Activated effector memory CD4-positive, alpha-beta T cell treated with Interleukin-2 at 50 U/mL for 16 hours (primary cell): Measurements from ENCODE around the gene CCDC90B.
"Not testable (repeated sequence)": the region's sequence is repeated elsewhere in the genome, so short reads cannot be mapped to it uniquely, and the experiment has no call there.

Source experiments
- DNase-seq: peaks from one replicate; pipeline ENCODE4 v3.0.0-alpha.2; 2020

The CCDC90B gene, protein sequence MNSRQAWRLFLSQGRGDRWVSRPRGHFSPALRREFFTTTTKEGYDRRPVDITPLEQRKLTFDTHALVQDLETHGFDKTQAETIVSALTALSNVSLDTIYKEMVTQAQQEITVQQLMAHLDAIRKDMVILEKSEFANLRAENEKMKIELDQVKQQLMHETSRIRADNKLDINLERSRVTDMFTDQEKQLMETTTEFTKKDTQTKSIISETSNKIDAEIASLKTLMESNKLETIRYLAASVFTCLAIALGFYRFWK

DNA sequence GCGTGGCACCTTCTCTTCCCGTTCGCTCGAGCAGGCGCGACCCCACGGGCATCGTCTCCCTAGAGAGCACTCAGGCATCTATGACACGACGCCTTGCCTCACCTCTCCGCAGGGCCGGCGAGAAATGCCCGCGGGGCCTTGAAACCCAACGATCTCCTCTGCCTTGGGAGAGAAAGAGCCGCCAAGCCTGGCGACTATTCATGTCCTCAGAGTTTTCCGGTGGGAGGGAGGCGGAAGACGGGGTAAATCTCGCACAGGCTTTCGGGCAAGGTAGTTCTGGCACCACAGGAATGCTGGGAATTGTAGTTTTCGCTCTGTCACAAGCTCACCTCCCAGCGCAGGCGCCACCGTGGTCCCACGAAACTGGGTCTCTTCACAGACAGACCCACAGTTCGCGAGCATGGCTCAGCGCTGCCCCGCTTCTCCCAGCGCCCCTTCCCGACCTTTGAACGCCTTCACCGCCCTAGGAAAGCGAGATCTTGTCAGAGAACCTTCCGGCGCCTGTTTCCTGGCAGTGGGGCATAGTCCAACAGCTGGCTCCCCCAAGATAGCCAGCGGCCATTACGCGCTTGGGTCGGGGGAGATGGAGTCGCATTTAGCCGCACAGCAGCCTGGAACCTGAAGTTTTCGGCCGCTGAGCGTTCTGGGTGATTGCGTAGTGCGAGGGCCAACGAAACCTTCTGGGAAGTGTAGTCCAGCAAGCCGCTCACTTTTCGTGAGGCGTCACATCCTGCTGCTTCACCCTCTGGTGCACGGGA is at the start of gene CCDC90B:
Gene CCDC90B, minus strand, starts transcription at position 597 of the 758 bp plus-strand sequence. Its CDS starts 395 bp downstream, at position 202.
- DNase-seq, result peak; percentile 91

DNA sequence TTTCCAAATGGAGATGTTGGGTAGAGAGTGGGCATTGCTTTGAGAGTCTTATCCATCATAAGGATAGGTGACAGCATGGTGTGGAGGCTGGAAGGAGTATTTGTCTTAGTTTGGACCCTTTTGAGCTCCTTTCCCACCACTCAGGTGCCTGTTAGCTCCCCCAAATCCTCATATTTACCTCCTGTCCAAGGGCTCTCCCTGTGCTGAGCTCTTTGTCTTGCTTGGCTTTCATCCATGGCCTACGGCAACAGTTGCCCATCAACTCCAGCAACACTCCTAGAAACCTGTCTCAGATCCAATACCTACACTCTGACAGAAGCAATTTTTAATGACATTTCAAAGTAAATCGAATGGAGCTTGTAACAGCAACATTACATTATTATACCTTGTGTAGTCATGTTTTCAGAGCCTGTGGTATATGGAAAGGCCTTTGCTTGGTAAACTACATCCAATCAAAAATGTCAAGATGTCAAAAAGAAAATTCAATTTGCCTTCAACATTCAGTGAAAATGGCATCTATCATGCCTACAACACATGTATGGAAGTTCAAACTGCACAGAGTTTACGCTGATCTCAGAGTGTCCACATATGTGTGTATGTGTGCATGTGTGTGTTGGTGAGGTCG is 49.4 kb upstream of the CCDC90B start:
- DNase-seq, result no peak

DNA sequence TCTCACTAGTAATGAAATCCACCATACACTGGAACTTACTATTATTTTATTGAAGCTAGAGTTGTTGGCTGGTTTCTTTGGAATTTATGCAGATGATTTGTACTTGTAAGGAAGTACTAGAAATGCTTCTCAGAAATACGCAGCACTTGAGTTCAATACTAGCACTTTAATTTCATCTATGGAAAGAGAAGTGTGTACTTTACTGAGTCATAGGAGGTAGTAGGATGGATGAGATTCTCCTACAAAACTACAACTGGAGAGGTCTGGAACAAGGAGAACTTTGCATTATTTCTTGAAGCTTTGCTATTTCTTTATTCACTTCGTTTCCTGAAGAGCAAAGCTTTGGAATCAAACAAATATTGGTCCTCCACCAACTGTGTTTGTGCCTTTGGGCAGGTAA is 44.1 kb upstream of the CCDC90B start:
- DNase-seq, result no peak

DNA sequence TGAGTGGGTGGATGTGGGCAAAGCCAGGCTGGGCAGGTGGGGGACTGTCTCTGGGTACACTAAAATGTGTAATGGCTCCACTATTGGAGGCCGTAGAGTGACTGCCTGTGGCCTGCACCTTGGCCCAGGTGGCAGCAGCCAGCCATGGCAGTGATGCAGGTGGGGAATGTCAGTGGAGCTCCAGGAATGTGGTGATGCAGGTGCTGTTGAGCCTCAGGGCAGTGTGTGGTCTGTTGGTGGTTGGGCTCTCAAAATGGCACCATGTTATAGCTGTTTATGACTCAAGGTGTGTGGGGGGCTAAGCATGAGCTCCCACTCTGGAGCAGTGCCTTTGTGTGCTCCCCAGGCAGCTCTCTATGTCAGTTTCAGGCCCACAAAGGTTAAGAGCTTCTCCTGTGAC is 40.2 kb upstream of the CCDC90B start:
- no peak for DNase-seq

DNA sequence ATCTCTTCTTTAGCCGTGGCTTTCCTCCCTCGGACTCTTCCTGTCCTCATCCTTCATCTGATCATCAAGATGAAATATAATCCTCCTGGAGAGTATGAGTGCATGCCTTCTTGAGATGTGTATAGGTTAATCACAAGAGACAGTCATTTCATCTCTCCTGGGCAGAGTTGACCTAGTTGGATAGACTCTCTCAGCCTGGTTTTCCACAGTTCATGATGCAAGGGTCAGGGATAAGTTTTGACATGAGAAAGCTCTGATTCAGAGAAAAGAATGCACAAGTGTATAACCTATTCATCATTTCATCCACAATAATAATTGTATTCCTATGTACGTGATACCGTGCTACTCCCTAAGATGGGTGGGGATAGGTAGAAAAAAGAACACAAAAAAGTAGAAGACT is 33.2 kb upstream of the CCDC90B start:
- no peak for DNase-seq

DNA sequence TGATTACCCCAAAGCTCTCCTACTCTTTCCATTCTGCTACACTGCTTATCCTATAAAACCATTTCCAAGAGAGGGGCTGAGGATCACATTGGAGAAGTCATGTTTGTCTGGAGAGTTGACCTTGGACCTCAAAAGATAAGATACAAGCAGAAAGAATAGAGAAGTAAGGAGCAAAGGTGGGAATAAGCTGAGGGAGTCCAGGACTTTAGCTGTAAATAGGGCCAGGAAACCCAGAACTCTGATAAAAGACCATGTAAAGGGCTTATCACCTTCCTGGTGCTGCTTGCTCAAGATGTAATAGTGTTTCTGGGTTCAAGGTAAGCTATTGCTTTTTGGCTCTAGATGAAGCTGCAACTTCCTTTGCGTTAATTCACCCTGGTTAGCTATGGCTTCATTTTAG is 32.8 kb upstream of the CCDC90B start:
- no peak for DNase-seq

DNA sequence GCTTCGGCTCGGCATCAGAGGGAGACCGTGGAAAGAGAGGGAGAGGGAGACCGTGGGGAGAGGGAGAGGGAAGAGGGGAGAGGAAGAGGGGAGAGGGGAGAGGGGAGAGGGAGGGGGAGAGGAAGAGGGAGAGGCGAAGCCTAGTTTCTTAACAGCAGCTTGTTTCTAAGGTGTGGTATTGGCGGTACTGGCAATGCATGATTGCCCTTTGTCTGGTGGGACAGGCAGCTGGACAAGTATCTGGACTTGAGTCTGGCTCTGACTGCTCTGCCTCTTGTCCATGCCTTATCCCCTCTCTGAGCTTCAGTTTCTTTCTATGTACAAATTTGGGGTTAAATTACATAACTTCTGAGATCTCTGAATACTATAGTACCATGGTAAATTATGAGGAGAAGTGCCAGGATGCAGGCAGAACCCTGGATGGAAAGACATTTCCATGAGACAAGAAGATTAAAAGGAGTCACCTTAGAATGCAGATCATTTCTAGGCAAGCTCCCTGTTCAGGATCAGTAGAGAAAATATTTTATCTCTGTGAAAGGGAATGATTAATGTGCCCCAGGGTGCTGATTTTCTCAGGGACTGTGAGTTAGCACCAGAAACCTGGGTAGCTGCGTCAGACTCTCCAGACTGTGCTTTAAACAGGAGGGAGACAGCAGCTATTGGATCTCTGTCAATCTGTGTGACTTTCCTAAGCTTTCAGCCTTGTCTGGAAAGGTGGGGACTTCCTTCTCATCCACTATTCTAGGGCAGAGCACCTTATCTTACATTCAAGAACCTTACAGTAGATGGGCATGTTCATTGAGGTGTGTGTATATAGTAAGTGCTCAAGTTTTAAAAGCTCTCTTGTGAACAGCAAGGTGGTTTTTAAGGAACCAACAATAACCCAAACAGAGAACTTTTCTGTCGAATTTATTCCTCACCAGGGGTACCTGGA is 31.9 kb upstream of the CCDC90B start:
- DNase-seq, result no peak

DNA sequence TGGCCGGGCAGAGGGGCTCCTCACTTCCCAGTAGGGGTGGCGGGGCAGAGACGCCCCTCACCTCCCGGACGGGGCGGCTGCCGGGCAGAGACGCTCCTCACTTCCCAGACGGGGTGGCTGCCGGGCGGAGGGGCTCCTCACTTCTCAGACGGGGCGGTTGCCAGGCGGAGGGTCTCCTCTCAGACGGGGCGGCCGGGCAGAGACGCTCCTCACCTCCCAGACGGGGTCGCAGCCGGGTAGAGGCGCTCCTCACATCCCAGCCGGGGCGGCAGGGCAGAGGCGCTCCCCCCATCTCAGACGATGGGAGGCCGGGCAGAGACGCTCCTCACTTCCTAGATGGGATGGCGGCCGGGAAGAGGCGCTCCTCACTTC is 30.7 kb upstream of the CCDC90B start:
- DNase-seq, result not testable (repeated sequence)

DNA sequence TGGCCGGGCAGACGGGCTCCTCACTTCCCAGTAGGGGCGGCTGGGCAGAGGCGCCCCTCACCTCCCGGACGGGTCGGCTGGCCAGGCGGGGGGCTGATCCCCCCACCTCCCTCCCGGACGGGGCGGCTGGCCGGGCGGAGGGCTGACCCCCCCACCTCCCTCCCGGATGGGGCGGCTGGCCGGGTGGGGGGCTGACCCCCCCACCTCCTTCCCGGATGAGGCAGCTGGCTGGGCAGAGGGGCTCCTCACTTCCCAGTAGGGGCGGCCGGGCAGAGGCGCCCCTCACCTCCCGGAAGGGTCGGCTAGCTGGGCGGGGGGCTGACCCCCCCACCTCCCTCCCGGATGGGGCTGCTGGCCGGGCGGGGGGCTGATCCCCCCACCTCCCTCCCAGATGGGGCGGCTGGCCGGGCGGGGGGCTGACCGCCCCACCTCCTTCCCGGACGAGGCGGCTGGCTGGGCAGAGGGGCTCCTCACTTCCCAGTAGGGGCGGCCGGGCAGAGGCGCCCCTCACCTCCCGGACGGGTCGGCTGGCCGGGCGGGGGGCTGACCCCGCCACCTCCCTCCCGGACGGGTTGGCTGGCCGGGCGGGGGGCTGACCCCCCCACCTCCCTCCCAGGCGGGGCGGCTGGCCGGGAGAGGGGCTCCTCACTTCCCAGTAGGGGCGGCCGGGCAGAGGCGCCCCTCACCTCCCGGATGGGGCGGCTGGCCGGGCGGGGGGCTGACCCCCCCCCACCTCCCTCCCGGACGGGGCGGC is 30.2 kb upstream of the CCDC90B start:
- not testable (repeated sequence) for DNase-seq

DNA sequence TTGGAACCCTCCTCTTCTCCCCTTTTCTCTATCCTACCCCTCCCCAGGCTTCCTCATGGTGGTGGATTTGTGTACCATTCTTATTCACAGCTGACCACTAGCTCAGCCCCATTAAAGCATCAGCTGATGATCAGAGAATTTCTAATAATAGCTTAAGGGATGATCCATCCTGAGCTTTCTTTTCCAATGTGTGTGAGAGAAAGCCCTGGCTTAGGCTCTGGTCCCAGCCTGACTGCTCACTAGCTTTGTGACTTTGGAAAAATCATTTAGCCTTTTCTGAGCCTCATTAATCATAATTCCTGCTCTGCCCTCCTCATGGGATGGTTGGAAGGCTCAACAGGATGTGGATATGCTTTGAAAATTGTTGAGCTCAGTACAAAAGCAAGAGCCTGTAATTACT is 26.3 kb upstream of the CCDC90B start:
- DNase-seq, result no peak

DNA sequence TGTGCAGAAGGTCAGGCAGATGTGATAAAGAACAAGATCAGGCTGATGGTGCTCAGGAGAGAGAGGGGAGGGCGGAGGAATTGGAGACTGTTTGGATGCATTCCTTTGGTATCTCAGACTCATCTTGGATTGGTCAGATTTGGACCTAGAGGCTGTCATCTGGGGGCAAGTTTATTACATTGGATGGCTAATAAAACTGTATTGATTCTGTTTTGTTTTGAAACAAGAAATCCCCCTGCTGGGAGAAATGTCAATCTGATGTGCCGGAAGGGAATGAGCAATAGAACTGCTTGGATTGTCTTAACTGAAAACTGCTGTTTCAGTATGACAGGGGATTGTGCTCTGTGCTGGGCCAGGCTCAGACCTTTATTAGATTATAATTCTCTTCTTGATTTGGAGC is 25.5 kb upstream of the CCDC90B start:
- no peak for DNase-seq

DNA sequence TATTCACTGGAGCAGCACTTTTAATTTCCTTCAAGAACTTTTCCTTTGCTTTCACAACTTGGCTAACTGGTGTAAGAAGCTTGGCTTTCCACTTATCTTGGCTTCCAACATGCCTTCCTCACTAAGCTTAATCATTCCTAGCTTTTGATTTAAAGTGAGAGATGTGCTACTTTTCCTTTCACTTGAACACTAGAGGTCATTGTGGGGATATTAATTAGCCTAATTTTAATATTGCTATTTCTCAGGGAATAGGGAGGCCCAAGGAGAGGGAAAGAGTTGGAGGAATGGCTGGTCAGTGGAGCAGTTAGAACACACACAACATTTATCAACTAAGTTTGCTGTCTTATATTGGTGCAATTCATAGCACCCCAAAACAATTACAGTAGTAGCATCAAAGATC is 24.6 kb upstream of the CCDC90B start:
- DNase-seq, result no peak

DNA sequence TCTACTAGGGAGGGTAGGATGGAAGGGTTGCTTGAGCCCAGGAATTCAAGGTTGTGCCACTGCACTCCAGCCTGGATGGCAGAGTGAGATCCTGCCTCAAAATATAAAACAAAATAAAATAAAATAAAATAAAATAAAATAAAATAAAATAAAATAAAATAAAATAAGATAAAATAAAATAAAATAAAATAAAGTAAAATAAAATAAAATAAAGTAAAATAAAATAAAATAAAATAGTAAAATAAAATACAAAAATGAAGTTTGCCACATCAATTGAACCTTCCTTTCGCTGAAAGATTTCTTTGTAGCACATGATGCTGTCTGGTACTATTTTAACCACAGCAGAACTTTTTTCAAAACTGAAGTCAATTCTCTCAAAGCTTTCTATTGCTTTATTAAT is 22.4 kb upstream of the CCDC90B start:
- DNase-seq, result not testable (repeated sequence)

DNA sequence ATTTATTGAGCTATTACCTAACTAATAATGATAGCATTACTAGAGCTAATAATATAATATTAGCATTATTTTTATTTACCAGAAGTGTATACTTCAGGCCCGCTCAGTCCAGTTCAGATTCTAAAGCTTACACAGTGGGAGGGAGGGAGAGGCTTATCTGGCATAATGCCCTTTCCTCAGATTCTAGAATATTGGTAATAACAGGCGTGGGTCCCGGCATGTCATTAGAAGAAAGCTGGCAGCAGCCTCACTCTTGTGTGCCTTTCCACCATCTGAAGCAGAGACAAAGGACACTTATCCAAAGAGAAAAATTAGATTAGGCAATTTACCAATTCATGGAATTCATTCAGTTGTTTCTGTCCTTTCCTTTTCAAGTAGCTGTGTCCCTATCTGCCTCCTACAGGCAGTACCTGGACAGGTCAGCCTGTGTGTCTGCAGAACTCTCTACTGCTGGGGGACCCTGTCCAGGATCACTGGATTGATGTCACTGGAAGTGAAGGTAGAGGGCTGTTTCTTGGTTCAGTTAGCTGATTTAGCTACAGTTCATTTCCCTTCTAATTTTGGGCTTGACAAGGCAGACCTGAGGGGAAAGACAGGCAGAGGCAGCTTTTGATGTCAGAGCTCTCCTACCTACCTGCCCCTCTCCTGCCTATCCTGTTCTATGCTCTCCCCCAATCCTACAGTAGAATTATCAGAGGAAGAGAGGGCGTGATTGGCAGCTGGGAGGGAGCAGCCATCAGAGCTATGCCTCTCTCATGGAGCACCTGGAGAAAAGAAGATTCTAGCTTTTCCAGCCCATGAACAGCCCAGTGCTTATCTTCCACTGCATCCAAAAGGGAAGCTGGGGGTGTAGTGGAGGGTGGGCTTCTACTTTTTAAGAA is 20.3 kb upstream of the CCDC90B start:
- no peak for DNase-seq

DNA sequence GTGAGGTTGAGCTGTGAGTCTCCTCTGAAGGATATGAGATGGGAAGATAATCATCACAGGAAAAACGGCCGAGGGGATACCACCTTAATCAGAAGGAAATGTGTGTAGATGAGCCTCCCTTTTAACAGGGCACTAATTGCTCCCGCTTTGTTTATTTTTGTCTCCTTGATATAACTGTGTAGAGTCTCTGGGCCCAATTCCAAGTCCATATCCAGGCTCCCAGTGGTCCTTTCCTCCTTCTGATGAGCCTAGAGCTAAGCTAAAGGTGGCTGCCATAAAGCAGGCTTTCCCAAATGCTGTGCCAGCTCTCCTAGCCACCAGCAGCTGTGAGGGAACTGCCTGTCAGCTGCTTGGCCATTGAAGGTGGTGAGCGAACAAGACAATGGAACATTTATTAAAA is 17.1 kb upstream of the CCDC90B start:
- no peak for DNase-seq

DNA sequence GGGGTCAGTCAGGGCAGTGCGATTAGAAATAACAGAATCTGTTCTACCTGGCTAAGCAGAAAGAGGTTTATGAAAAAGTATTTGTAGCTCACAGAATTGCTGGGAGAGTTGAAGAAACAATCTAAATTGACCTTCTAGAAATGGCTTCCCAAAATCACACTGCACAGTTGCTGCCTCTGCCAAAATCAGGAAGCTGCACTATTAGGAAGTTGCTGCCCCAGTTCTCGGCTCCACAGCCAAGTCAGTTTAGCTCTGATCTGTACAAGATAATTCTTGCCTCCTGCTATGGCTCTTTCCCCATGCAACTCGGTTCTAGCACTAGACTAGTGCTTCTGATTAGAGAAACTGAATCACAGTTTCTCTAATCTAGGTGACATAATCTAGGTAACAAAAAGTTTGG is 16.0 kb upstream of the CCDC90B start:
- no peak for DNase-seq

DNA sequence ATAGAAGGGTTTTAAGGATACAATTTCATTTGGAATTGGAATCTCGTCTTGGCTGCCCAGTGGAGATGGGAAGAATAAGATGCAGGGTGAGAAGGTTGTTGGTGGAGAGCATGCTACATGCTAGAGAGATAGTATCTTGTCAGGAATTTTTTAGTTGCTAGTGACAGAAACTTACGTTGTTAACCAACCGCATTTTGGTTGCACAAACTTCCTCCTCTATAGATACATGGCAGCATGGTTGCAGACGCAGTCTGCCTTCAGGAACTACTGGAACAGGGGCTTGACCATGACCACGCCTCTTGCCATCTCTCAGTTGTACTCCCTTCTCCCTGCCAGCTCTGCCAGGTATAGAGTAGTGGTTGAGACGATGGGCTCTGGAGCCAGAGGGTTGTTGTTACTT is 13.5 kb upstream of the CCDC90B start:
- DNase-seq, result no peak

DNA sequence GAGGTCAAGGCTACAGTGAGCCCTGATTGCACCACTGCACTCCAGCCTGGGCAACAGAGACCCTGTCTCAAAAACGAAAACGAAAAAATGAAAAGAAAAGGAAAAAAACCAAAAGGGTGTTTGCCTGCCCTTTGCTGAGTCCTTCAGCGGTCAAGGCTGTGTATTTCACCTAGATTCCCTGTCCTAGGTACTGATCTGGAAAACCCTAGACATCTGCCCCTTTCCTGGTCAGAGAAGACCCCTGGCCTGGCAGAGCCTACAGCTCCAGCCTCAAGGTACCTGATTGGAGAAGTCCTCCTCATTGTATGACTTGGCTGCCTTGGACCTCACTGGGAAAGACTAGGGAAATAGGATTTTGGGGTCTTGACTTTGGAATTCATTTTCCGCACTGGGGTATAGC is 8.0 kb upstream of the CCDC90B start:
- DNase-seq, result no peak

DNA sequence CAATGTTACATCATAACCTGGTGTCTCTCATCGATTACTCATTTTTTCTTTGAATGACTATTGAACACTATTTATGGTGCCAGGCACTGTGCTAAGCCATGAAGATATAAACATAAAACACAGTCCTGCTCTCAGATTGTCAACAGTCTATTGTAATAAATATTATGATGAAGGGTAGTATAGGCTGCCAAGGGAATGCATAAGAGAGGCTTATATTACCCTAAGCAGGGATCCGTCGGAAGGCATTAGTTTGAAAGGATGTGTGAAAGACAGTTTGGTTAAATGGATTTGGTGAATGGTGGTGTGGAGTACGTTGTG is 7.2 kb upstream of the CCDC90B start:
- DNase-seq, result no peak

DNA sequence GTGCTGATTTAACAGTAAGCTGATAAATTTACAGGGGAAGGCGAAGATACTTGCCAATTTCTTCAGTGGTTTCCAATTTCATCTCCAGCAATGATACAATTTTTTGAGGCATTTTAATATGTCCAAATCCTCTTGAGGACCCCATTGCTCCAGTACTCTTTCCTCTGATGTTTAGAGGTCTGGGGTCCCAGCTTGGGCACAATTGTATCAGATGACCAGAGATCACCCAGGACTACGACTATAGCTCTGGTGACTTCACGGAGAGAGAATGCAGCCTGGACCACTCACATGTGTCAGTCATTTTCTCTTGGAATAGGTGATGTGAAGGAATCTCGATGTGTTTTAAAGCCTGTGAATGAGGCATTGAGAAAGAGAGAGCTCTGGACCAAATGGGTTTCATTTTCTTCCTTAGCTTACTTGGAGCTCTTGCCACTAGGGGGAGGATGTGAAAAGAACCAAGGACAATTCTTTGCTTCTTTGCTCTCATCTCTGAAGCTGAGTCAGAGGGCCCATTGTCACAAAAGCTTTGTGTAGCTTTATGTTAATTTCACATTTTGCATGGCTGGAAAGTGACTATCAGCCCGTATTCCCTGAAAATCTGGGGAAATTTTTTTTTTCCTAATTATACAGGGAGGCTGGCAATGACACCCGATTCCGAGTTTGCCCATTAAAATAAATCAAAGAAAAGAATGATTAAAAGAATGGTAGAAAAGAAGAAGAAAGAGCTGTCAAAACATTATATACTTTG is 6.7 kb upstream of the CCDC90B start:
- no peak for DNase-seq

DNA sequence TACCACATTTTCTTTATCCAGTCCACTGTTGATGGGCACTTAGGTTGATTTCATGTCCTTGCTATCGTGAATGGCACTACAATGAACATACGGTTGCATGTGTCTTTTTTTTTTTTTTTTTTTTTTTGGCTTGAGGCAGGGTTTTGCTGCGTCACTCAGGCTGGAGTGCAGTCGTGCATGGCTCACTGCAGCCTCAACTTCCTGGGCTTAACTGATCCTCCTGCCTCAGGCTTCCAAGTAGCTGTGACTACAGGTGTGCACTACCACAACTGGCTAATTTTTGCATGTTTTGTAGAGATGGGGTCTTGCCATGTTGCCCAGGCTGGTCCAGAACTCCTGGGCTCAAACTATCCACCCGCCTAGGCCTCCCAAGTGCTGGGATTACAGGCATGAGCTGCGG is 1.5 kb upstream of the CCDC90B start:
- no peak for DNase-seq
